ENCODE results near the gene GNGT2. TPM values are rescaled to one million over a fixed set of nuclear protein-coding genes. Genes with fewer than 3 reads are reported as not detected.

The GNGT2 gene
- total RNA-seq, 1 donor from 2014 or later, result 2.1 TPM

Other genes with a start within 250 kb of the GNGT2 start
- not detected for gene GIP, start 242.0 kb downstream of the GNGT2 start, total RNA-seq
- gene IGF2BP1, start 213.2 kb downstream of the GNGT2 start, total RNA-seq, result not detected
- gene B4GALNT2, start 77.8 kb downstream of the GNGT2 start, total RNA-seq, result not detected
- gene ABI3, start 133 bp upstream of the GNGT2 start, total RNA-seq, result 5.5 TPM
- gene PHOSPHO1, start 20.2 kb upstream of the GNGT2 start, total RNA-seq, result 0.22 TPM
- gene ZNF652, start 151.7 kb upstream of the GNGT2 start, total RNA-seq, result 18.6 TPM
- 236 TPM for gene PHB1, start 204.3 kb upstream of the GNGT2 start, total RNA-seq